Measurements from ENCODE around the gene STK11.
A peak's percentile ranks its signal among the peaks of the same experiment; 100 is the strongest.

STK11 gene

DNA sequence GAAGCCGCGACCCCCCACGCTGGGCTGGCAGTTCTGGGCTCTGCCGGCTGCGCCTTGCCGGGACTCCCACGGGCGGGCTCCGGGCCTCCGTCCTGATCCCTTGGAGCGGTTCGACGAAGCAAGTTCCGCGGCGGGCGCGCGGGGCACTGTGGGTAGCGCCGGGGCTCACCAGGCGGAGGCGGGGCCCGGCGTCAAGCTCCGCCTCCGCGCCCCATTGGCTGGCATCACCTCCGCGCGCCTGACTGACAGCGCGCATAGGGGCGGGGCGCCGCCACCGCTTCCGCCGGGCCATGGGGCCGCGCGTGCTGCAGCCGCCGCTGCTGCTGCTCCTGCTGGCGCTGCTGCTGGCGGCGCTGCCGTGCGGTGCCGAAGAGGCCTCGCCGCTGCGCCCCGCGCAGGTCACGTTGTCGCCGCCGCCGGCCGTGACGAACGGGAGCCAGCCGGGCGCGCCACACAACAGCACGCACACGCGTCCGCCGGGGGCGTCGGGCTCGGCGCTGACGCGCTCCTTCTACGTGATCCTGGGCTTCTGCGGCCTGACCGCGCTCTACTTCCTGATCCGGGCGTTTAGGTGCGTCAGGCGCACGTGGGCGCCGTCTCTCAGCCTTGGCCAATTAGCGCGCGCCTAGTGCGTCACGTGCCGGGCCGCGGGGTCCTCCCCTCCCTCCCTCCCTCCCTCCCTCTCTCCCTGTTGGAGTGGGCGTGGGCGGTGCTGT, 69.8 kb downstream of the STK11 start, which contains the start of gene FAM174C:
FAM174C (plus strand) TSS at position 271 of the 716 bp plus-strand sequence; CDS start at position 291, 20 bp downstream.
- POLR2A ChIA-PET, result interaction anchor here (1.0 kb wide), 2 partner anchors 9 to 22 kb away, joined by 4 read pairs; no protein-coding TSS in a partner anchor
- CTCF ChIA-PET, result interaction anchor here (1.0 to 1.5 kb wide), 2 partner anchors 9 to 31 kb away, joined by 8 to 14 read pairs; no protein-coding TSS in a partner anchor
- TF ChIP-seq, protein P1, sequence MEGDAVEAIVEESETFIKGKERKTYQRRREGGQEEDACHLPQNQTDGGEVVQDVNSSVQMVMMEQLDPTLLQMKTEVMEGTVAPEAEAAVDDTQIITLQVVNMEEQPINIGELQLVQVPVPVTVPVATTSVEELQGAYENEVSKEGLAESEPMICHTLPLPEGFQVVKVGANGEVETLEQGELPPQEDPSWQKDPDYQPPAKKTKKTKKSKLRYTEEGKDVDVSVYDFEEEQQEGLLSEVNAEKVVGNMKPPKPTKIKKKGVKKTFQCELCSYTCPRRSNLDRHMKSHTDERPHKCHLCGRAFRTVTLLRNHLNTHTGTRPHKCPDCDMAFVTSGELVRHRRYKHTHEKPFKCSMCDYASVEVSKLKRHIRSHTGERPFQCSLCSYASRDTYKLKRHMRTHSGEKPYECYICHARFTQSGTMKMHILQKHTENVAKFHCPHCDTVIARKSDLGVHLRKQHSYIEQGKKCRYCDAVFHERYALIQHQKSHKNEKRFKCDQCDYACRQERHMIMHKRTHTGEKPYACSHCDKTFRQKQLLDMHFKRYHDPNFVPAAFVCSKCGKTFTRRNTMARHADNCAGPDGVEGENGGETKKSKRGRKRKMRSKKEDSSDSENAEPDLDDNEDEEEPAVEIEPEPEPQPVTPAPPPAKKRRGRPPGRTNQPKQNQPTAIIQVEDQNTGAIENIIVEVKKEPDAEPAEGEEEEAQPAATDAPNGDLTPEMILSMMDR (IDR thresholded peaks at IDR 0.05; ENCODE audit: control extremely low read depth, extremely low read depth, low read depth, missing control alignments), result no peak
- DNase-seq (ENCODE audit: extremely low spot score), result peak; percentile 94

GRCh38 chr19:1275976-1276627, 70.5 kb downstream of the STK11 start:
- TF ChIP-seq, protein P1 (IDR thresholded peaks at IDR 0.05; ENCODE audit: control extremely low read depth, extremely low read depth, low read depth, missing control alignments), result no peak
- ChIA-PET POLR2A (no interaction called here), CTCF (interaction anchor here (1.5 kb wide), 1 partner anchor 32 kb away, joined by 14 read pairs; no protein-coding TSS in a partner anchor)
- no peak for DNase-seq (ENCODE audit: extremely low spot score)

DNA sequence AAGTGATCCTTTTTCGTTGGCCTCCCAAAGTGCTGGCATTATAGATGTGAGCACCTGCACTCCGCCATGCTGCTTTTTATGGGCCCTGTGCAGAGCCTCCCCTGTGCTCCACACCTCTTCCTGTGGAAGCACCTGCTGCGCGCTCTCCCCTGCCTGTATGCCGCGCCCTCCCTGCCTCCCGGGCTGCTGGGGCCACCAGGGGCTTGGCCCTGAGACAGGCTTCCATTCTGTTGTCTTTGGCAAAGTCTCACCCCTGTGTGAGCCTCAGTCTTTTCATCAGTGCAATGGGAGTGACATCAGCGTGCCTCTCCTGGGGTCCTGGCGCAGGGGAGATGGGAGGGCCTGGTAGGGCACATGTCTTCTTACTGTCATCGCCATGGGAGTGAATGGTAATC, 71.0 kb downstream of the STK11 start:
- DNase-seq (ENCODE audit: extremely low spot score), result no peak

DNA sequence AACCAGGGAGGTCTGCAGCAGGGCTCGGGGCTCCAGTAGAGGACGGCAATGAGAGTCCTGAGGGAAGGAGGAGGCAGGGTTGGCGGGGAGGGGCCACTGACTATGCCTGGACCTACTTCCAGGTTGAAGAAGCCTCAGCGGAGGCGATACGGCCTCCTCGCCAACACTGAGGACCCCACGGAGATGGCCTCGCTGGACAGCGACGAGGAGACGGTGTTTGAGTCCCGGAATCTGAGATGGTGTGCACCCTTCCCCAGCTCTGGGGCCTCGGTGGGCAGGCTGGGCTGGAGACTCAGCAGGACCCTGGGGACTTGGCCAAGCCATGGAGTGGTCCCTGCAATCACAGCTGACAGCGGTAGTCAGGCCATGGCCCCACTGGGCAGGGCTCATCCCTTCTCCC, 71.5 kb downstream of the STK11 start:
- no peak for DNase-seq (ENCODE audit: extremely low spot score)
- CTCF ChIA-PET, result interaction anchor here (0.7 to 4.7 kb wide), 3 partner anchors 33 to 167 kb away, joined by 3 to 87 read pairs (median 20); no protein-coding TSS in a partner anchor
- POLR2A ChIA-PET, result interaction anchor here (0.5 kb wide), 1 partner anchor 166 kb away, joined by 4 read pairs; no protein-coding TSS in a partner anchor
- TF ChIP-seq, protein P1 (IDR thresholded peaks at IDR 0.05; ENCODE audit: control extremely low read depth, extremely low read depth, low read depth, missing control alignments), result no peak

More for the DNA sequence above, 71.0 kb downstream of the STK11 start:
- TF ChIP-seq, protein P1 (IDR thresholded peaks at IDR 0.05; ENCODE audit: control extremely low read depth, extremely low read depth, low read depth, missing control alignments), result no peak
- ChIA-PET POLR2A (interaction anchor here (0.5 kb wide), 1 partner anchor 167 kb away, joined by 4 read pairs; no protein-coding TSS in a partner anchor), CTCF (interaction anchor here (4.7 kb wide), 1 partner anchor 95 kb away, joined by 87 read pairs; no protein-coding TSS in a partner anchor)
